ENCODE results near the gene XXYLT1.

The XXYLT1 gene

GRCh38 chr3:195154793-195155535 is 116.0 kb downstream of the XXYLT1 start:
- Histone ChIP-seq H3K36me3 (ENCODE audit: control insufficient read depth in 4 of 4, insufficient read depth in 4 of 4, low read length in 3 of 4) (peaks cover 0 to 4% (median 0%) of the 10 kb centered on the region in 4 experiments), H3K9me3 (ENCODE audit: control extremely low read depth in 1 of 5, control insufficient read depth in 4 of 5, insufficient read depth in 2 of 5, low read depth in 1 of 5, low read length in 4 of 5) (no peaks in the 10 kb centered on the region), H3K4me1 (ENCODE audit: control extremely low read depth in 1 of 4, control insufficient read depth in 4 of 4, insufficient read depth in 4 of 4, low read length in 3 of 4) (peaks cover 24 to 99% (median 93%) of the 10 kb centered on the region in 4 experiments), H3K27me3 (replicated peaks in 2 of 5; ENCODE audit: control insufficient read depth in 4 of 5, insufficient read depth in 5 of 5, low read length in 4 of 5) (no peaks in the 10 kb centered on the region), H3K4me3 (ENCODE audit: control insufficient read depth in 1 of 7, extremely low read depth in 1 of 7, insufficient read depth in 4 of 7, low read depth in 2 of 7, low read length in 6 of 7) (peak overlapping the region in 2 of 7 experiments; percentile 29 to 47), H3K27ac (ENCODE audit: insufficient read depth in 1 of 2, low read depth in 1 of 2, low read length in 2 of 2, poor library complexity in 1 of 2, severe bottlenecking in 2 of 2) (peak overlapping the region; percentile 90 to 92)
- DNase-seq: peak; percentile 85 to 96 (median 89)
- 0% methylated on average over 8 of the region's 16 CpGs for WGBS (ENCODE audit: insufficient coverage)
- POLR2A ChIA-PET: interaction anchor here (0.6 to 1.7 kb wide), 10 partner anchors 10 to 169 kb away, joined by 3 to 8 read pairs (median 3); no protein-coding TSS in a partner anchor
- CTCF ChIA-PET: interaction anchor here (0.5 to 3.7 kb wide), 11 partner anchors 8 to 472 kb away, joined by 3 to 17 read pairs (median 3); no protein-coding TSS in a partner anchor

- CTCF ChIA-PET: interaction anchor here (0.6 to 3.7 kb wide), 13 partner anchors 8 to 471 kb away, joined by 3 to 17 read pairs (median 3); no protein-coding TSS in a partner anchor
- peaks cover 28 to 99% (median 94%) of the 10 kb centered on the region in 4 experiments for H3K4me1 ChIP-seq (ENCODE audit: control extremely low read depth in 1 of 4, control insufficient read depth in 4 of 4, insufficient read depth in 4 of 4, low read length in 3 of 4)
- POLR2A ChIA-PET: interaction anchor here (0.8 to 1.7 kb wide), 6 partner anchors 19 to 168 kb away, joined by 3 to 8 read pairs (median 3); no protein-coding TSS in a partner anchor
- no peaks in the 10 kb centered on the region for H3K27me3 ChIP-seq (replicated peaks in 2 of 5; ENCODE audit: control insufficient read depth in 4 of 5, insufficient read depth in 5 of 5, low read length in 4 of 5)
- peak overlapping the region in 1 of 7 experiments; percentile 47 for H3K4me3 ChIP-seq (ENCODE audit: control insufficient read depth in 1 of 7, extremely low read depth in 1 of 7, insufficient read depth in 4 of 7, low read depth in 2 of 7, low read length in 6 of 7)
- WGBS (ENCODE audit: insufficient coverage): 22% methylated on average over 14 of the region's 16 CpGs
- H3K27ac ChIP-seq (ENCODE audit: insufficient read depth in 1 of 2, low read depth in 1 of 2, low read length in 2 of 2, poor library complexity in 1 of 2, severe bottlenecking in 2 of 2): peak overlapping the region; percentile 90 to 92
- H3K9me3 ChIP-seq (ENCODE audit: control extremely low read depth in 1 of 5, control insufficient read depth in 4 of 5, insufficient read depth in 2 of 5, low read depth in 1 of 5, low read length in 4 of 5): no peaks in the 10 kb centered on the region
- H3K36me3 ChIP-seq (ENCODE audit: control insufficient read depth in 4 of 4, insufficient read depth in 4 of 4, low read length in 3 of 4): peaks cover 0 to 4% (median 0%) of the 10 kb centered on the region in 4 experiments
- DNase-seq: no peak
Measured at GRCh38 chr3:195154111-195154791, 116.7 kb downstream of the XXYLT1 start.

GRCh38 chr3:195153653-195154052 is 117.3 kb downstream of the XXYLT1 start:
- Histone ChIP-seq H3K9me3 (ENCODE audit: control extremely low read depth in 1 of 5, control insufficient read depth in 4 of 5, insufficient read depth in 2 of 5, low read depth in 1 of 5, low read length in 4 of 5) (no peaks in the 10 kb centered on the region), H3K4me1 (ENCODE audit: control extremely low read depth in 1 of 4, control insufficient read depth in 4 of 4, insufficient read depth in 4 of 4, low read length in 3 of 4) (peaks cover 28 to 99% (median 96%) of the 10 kb centered on the region in 4 experiments), H3K27me3 (replicated peaks in 2 of 5; ENCODE audit: control insufficient read depth in 4 of 5, insufficient read depth in 5 of 5, low read length in 4 of 5) (no peaks in the 10 kb centered on the region), H3K27ac (ENCODE audit: insufficient read depth in 1 of 2, low read depth in 1 of 2, low read length in 2 of 2, poor library complexity in 1 of 2, severe bottlenecking in 2 of 2) (peak overlapping the region; percentile 90 to 92), H3K36me3 (ENCODE audit: control insufficient read depth in 4 of 4, insufficient read depth in 4 of 4, low read length in 3 of 4) (peaks cover 0 to 4% (median 0%) of the 10 kb centered on the region in 4 experiments), H3K4me3 (ENCODE audit: control insufficient read depth in 1 of 7, extremely low read depth in 1 of 7, insufficient read depth in 4 of 7, low read depth in 2 of 7, low read length in 6 of 7) (peak overlapping the region in 1 of 7 experiments; percentile 12)
- POLR2A ChIA-PET: no interaction called here
- DNase-seq: no peak
- CTCF ChIA-PET: interaction anchor here (0.7 to 3.7 kb wide), 8 partner anchors 9 to 471 kb away, joined by 3 to 17 read pairs (median 3); no protein-coding TSS in a partner anchor
- WGBS (ENCODE audit: insufficient coverage): 93% methylated on average over 8 of the region's 8 CpGs

GRCh38 chr3:195153130-195153529 is 117.8 kb downstream of the XXYLT1 start:
- Histone ChIP-seq H3K9me3 (ENCODE audit: control extremely low read depth in 1 of 5, control insufficient read depth in 4 of 5, insufficient read depth in 2 of 5, low read depth in 1 of 5, low read length in 4 of 5) (no peaks in the 10 kb centered on the region), H3K4me3 (ENCODE audit: control insufficient read depth in 1 of 7, extremely low read depth in 1 of 7, insufficient read depth in 4 of 7, low read depth in 2 of 7, low read length in 6 of 7) (no peak overlapping the region), H3K36me3 (ENCODE audit: control insufficient read depth in 4 of 4, insufficient read depth in 4 of 4, low read length in 3 of 4) (peaks cover 0 to 4% (median 0%) of the 10 kb centered on the region in 4 experiments), H3K27ac (ENCODE audit: insufficient read depth in 1 of 2, low read depth in 1 of 2, low read length in 2 of 2, poor library complexity in 1 of 2, severe bottlenecking in 2 of 2) (peak overlapping the region; percentile 69 to 92), H3K4me1 (ENCODE audit: control extremely low read depth in 1 of 4, control insufficient read depth in 4 of 4, insufficient read depth in 4 of 4, low read length in 3 of 4) (peaks cover 29 to 99% (median 95%) of the 10 kb centered on the region in 4 experiments), H3K27me3 (replicated peaks in 2 of 5; ENCODE audit: control insufficient read depth in 4 of 5, insufficient read depth in 5 of 5, low read length in 4 of 5) (no peaks in the 10 kb centered on the region)
- ChIA-PET CTCF (interaction anchor here (0.7 to 3.7 kb wide), 7 partner anchors 9 to 470 kb away, joined by 3 to 17 read pairs (median 5); no protein-coding TSS in a partner anchor), POLR2A (no interaction called here)
- 39% methylated on average over 6 of the region's 7 CpGs for WGBS (ENCODE audit: insufficient coverage)
- no peak for DNase-seq

- H3K36me3 ChIP-seq (ENCODE audit: control insufficient read depth in 4 of 4, insufficient read depth in 4 of 4, low read length in 3 of 4): peaks cover 0 to 4% (median 0%) of the 10 kb centered on the region in 4 experiments
- no peaks in the 10 kb centered on the region for H3K9me3 ChIP-seq (ENCODE audit: control extremely low read depth in 1 of 5, control insufficient read depth in 4 of 5, insufficient read depth in 2 of 5, low read depth in 1 of 5, low read length in 4 of 5)
- WGBS (ENCODE audit: insufficient coverage): 67% methylated on average over 9 of the region's 11 CpGs
- peaks cover 33 to 99% (median 94%) of the 10 kb centered on the region in 4 experiments for H3K4me1 ChIP-seq (ENCODE audit: control extremely low read depth in 1 of 4, control insufficient read depth in 4 of 4, insufficient read depth in 4 of 4, low read length in 3 of 4)
- H3K27ac ChIP-seq (ENCODE audit: insufficient read depth in 1 of 2, low read depth in 1 of 2, low read length in 2 of 2, poor library complexity in 1 of 2, severe bottlenecking in 2 of 2): peak overlapping the region; percentile 9 to 69
- no peaks in the 10 kb centered on the region for H3K27me3 ChIP-seq (replicated peaks in 2 of 5; ENCODE audit: control insufficient read depth in 4 of 5, insufficient read depth in 5 of 5, low read length in 4 of 5)
- DNase-seq: peak in 1 of 3 donors; percentile 60
- peak overlapping the region in 1 of 7 experiments; percentile 1 for H3K4me3 ChIP-seq (ENCODE audit: control insufficient read depth in 1 of 7, extremely low read depth in 1 of 7, insufficient read depth in 4 of 7, low read depth in 2 of 7, low read length in 6 of 7)
- CTCF ChIA-PET: interaction anchor here (1.1 to 3.7 kb wide), 2 partner anchors 26 to 99 kb away, joined by 6 to 17 read pairs; no protein-coding TSS in a partner anchor
- POLR2A ChIA-PET: interaction anchor here (0.6 to 0.8 kb wide), 3 partner anchors 107 to 391 kb away, joined by 3 read pairs; partner anchors contain the start of gene PPP1R2
Measured at GRCh38 chr3:195151866-195152541, 119.0 kb downstream of the XXYLT1 start.

GRCh38 chr3:195151402-195151801 is 119.6 kb downstream of the XXYLT1 start:
- no peaks in the 10 kb centered on the region for H3K27me3 ChIP-seq (replicated peaks in 2 of 5; ENCODE audit: control insufficient read depth in 4 of 5, insufficient read depth in 5 of 5, low read length in 4 of 5)
- no peak for DNase-seq
- POLR2A ChIA-PET: interaction anchor here (1.8 kb wide), 1 partner anchor 464 kb away, joined by 4 read pairs; no protein-coding TSS in a partner anchor
- peaks cover 0 to 4% (median 0%) of the 10 kb centered on the region in 4 experiments for H3K36me3 ChIP-seq (ENCODE audit: control insufficient read depth in 4 of 4, insufficient read depth in 4 of 4, low read length in 3 of 4)
- no peaks in the 10 kb centered on the region for H3K9me3 ChIP-seq (ENCODE audit: control extremely low read depth in 1 of 5, control insufficient read depth in 4 of 5, insufficient read depth in 2 of 5, low read depth in 1 of 5, low read length in 4 of 5)
- CTCF ChIA-PET: interaction anchor here (1.6 to 2.3 kb wide), 4 partner anchors 8 to 38 kb away, joined by 3 to 14 read pairs (median 8); no protein-coding TSS in a partner anchor
- no CpG with 5 or more reads among the region's 3 CpGs for WGBS (ENCODE audit: insufficient coverage)
- peaks cover 33 to 99% (median 94%) of the 10 kb centered on the region in 4 experiments for H3K4me1 ChIP-seq (ENCODE audit: control extremely low read depth in 1 of 4, control insufficient read depth in 4 of 4, insufficient read depth in 4 of 4, low read length in 3 of 4)
- peak overlapping the region; percentile 48 to 82 for H3K27ac ChIP-seq (ENCODE audit: insufficient read depth in 1 of 2, low read depth in 1 of 2, low read length in 2 of 2, poor library complexity in 1 of 2, severe bottlenecking in 2 of 2)
- H3K4me3 ChIP-seq (ENCODE audit: control insufficient read depth in 1 of 7, extremely low read depth in 1 of 7, insufficient read depth in 4 of 7, low read depth in 2 of 7, low read length in 6 of 7): peak overlapping the region in 1 of 7 experiments; percentile 58
